CD14-positive monocyte (primary cell): ENCODE measurements around the gene ZNF544. TPM values are rescaled to one million over a fixed set of nuclear protein-coding genes. Genes with fewer than 3 reads are reported as not detected.

ENCODE experiments used
- DNase-seq, 3 donors: peaks; one replicate each; pipeline ENCODE4 v3.0.0-alpha.2; 2011 to 2022
- H2AFZ ChIP-seq: 2 replicates; pipeline ENCODE4 v1.6.0; 2012; ENCODE audit warnings: mild to moderate bottlenecking, low read depth, low read length, inconsistent platforms; ENCODE audit not compliant: insufficient read depth, poor library complexity, severe bottlenecking
- H3K27ac ChIP-seq, 2 donors: 1 replicate in 1 of 2; 2 replicates in 1 of 2; pipeline ENCODE4 v1.5.1; 2012 to 2013; ENCODE audit warnings: low read length in 2 of 2, control low read depth in 1 of 2, inconsistent platforms in 1 of 2, low read depth in 1 of 2, mild to moderate bottlenecking in 1 of 2
- H3K27me3 ChIP-seq, 2 donors: one replicate each; pipeline versions ENCODE4 v1.6.0 to v1.6.1; 2011 to 2013; ENCODE audit warnings: low read length in 2 of 2; ENCODE audit not compliant: control insufficient read depth in 2 of 2, insufficient read depth in 2 of 2
- H3K36me3 ChIP-seq, 2 donors: replicated peaks in 1 of 2; 1 replicate in 1 of 2; 2 replicates in 1 of 2; pipeline versions ENCODE4 v1.5.1 to v1.6.1; 2012 to 2013; ENCODE audit warnings: low read length in 2 of 2, control low read depth in 1 of 2, inconsistent platforms in 1 of 2, mild to moderate bottlenecking in 1 of 2; ENCODE audit not compliant: insufficient read depth in 2 of 2, control insufficient read depth in 1 of 2
- H3K4me1 ChIP-seq, 2 donors: 1 replicate in 1 of 2; 2 replicates in 1 of 2; pipeline versions ENCODE4 v1.5.1 to v1.6.1; 2012 to 2013; ENCODE audit warnings: low read length in 2 of 2, control low read depth in 1 of 2, inconsistent platforms in 1 of 2, mild to moderate bottlenecking in 1 of 2, moderate library complexity in 1 of 2; ENCODE audit not compliant: insufficient read depth in 2 of 2, control insufficient read depth in 1 of 2
- H3K4me2 ChIP-seq: replicated peaks from 2 replicates; pipeline ENCODE3; 2012; ENCODE audit warnings: low read length, moderate library complexity, mild to moderate bottlenecking; ENCODE audit not compliant: poor library complexity, severe bottlenecking; ENCODE audit errors: extremely low read depth
- H3K4me3 ChIP-seq, 3 experiments: fragments of 200-600 bp in 1 of 3; sonication (generic) in 1 of 3; replicated peaks in 1 of 3; 1 replicate in 2 of 3; 2 replicates in 1 of 3; pipeline ENCODE4 v1.5.1; 2011 to 2013; ENCODE audit warnings: low read length in 3 of 3, mild to moderate bottlenecking in 3 of 3, control low read depth in 2 of 3, low read depth in 2 of 3, inconsistent platforms in 1 of 3, moderate library complexity in 1 of 3
- H3K79me2 ChIP-seq: 2 replicates; pipeline ENCODE4 v1.6.0; 2012; ENCODE audit warnings: mild to moderate bottlenecking, control low read depth, inconsistent platforms, low read length, moderate library complexity; ENCODE audit not compliant: insufficient read depth
- H3K9ac ChIP-seq: 2 replicates; pipeline ENCODE4 v1.6.0; 2017; ENCODE audit warnings: low read length, mild to moderate bottlenecking; ENCODE audit not compliant: insufficient read depth, poor library complexity, severe bottlenecking
- H3K9me3 ChIP-seq, 2 donors: replicated peaks in 1 of 2; 1 replicate in 1 of 2; 2 replicates in 1 of 2; pipeline versions ENCODE4 v1.5.1 to v1.6.1; 2012 to 2013; ENCODE audit warnings: low read length in 2 of 2, control low read depth in 1 of 2; ENCODE audit not compliant: control insufficient read depth in 1 of 2, insufficient read depth in 1 of 2
- H4K20me1 ChIP-seq: 2 replicates; pipeline ENCODE4 v1.6.0; 2012; ENCODE audit warnings: mild to moderate bottlenecking, low read length, control low read depth, moderate library complexity; ENCODE audit not compliant: insufficient read depth
- H3K27ac Mint-ChIP-seq, 7 donors: one replicate each; pipeline ENCODE4 v1.8.0; 2020; ENCODE audit warnings: mild to moderate bottlenecking in 7 of 7, mixed read lengths in 7 of 7, moderate library complexity in 6 of 7, inconsistent platforms in 2 of 7
- H3K27me3 Mint-ChIP-seq, 3 donors: one replicate each; pipeline ENCODE4 v1.8.0; 2021 to 2022; ENCODE audit warnings: low read depth in 3 of 3, mild to moderate bottlenecking in 3 of 3, mixed read lengths in 3 of 3, moderate library complexity in 3 of 3, inconsistent platforms in 1 of 3
- H3K36me3 Mint-ChIP-seq, 2 donors: one replicate each; pipeline ENCODE4 v1.8.0; 2020; ENCODE audit warnings: mixed read lengths in 2 of 2, inconsistent platforms in 1 of 2, mild to moderate bottlenecking in 1 of 2
- H3K4me1 Mint-ChIP-seq: one replicate; pipeline ENCODE4 v1.8.0; 2020; ENCODE audit warnings: mild to moderate bottlenecking, mixed read lengths
- H3K4me3 Mint-ChIP-seq, 2 donors: one replicate each; pipeline ENCODE4 v1.8.0; 2020; ENCODE audit warnings: mild to moderate bottlenecking in 2 of 2, mixed read lengths in 2 of 2, moderate library complexity in 1 of 2
- H3K9me3 Mint-ChIP-seq, 7 donors: one replicate each; pipeline ENCODE4 v1.8.0; 2020 to 2022; ENCODE audit warnings: mixed read lengths in 7 of 7, mild to moderate bottlenecking in 6 of 7, moderate library complexity in 6 of 7, inconsistent platforms in 2 of 7
- CTCF ChIP-seq: fragments of 200-600 bp; IDR thresholded peaks from one replicate; pipeline ENCODE4 v1.8.0; 2022; ENCODE audit warnings: antibody characterized with exemption, mild to moderate bottlenecking
- WGBS: methylation state at CpG from one replicate; pipeline ENCODE4 v1.1.5; 2013; ENCODE audit warnings: missing lambda C conversion rate; ENCODE audit not compliant: insufficient coverage; 5-methylcytosine and 5-hydroxymethylcytosine counted together
- intact Hi-C, 2 donors: fragments of 100-400 bp; cut with micrococcal nuclease; formaldehyde crosslinking; loops; one replicate each; pipeline versions ENCODE4 v1.15.0 to v1.15.1; 2023
- polyA plus RNA-seq, 3 donors: library from polyadenylated mRNA; depleted of rRNA in 1 of 3; unstranded in 2 of 3; stranded (reverse) in 1 of 3; fragments of 300-500 nt in 2 of 3; fragments of >200 nt in 1 of 3; fragmentation: Illumina TruSeq in 2 of 3; gene quantifications; 1 replicate in 2 of 3; 2 replicates in 1 of 3; pipeline ENCODE4 v1.2.3, GENCODE V29; 2012 to 2021

The ZNF544 gene
- polyA plus RNA-seq, 3 donors, result 1.5 to 7.9 (median 2.2) TPM

GRCh38 chr19:58182577-58182988, 46.1 kb upstream of the ZNF544 start:
- Histone ChIP-seq H3K79me2 (peaks cover 12% of the 10 kb centered on the region), H3K4me2 (peak overlapping the region; percentile 73), H4K20me1 (no peaks in the 10 kb centered on the region), H3K36me3 (peaks cover 11 to 37% of the 10 kb centered on the region in 2 donors), H3K27ac (peak overlapping the region; percentile 97 to 99), H3K4me3 (peak overlapping the region; percentile 30 to 84 (median 67)), H3K4me1 (peaks cover 13 to 14% of the 10 kb centered on the region in 2 donors), H3K27me3 (no peaks in the 10 kb centered on the region), H3K9me3 (peaks cover 87% of the 10 kb centered on the region in 2 donors), H3K9ac (peak overlapping the region; percentile 94), H2AFZ (peak overlapping the region; percentile 79)
- no peak for TF ChIP-seq CTCF
- H3K36me3 Mint-ChIP-seq, result peaks cover 25 to 46% of the 10 kb centered on the region in 2 donors
- H3K9me3 Mint-ChIP-seq, result peaks cover 47 to 99% (median 96%) of the 10 kb centered on the region in 7 donors
- peak overlapping the region; percentile 98 to 100 (median 99) for H3K27ac Mint-ChIP-seq
- peaks cover 1 to 5% (median 1%) of the 10 kb centered on the region in 3 donors for H3K27me3 Mint-ChIP-seq
- peaks cover 14% of the 10 kb centered on the region for H3K4me1 Mint-ChIP-seq
- intact Hi-C loops, result loop anchor here (2.0 to 10.0 kb wide), 9 partner anchors 95 to 1778 kb away; partner anchors contain the start of genes ZNF606 (in 2 of the 2), ERVK3-1 (in 1 of the 2), TRAPPC2B (in 1 of the 2) and ZNF547 (in 1 of the 2)
- DNase-seq, result peak in 2 of 3 donors; percentile 92 to 96
- H3K4me3 Mint-ChIP-seq, result peak overlapping the region; percentile 83 to 91
- 2% methylated on average over 15 of the region's 17 CpGs for WGBS

GRCh38 chr19:58182989-58183816, 45.5 kb upstream of the ZNF544 start, which contains the start of gene ZNF274:
Gene ZNF274 (plus strand): TSS chr19:58183061. CDS start chr19:58183966, 905 bp downstream.
- Histone ChIP-seq H3K4me2 (peak within 1 kb of the TSS; percentile 73), H4K20me1 (no peaks in the 10 kb centered on the region), H3K4me3 (peak within 1 kb of the TSS; percentile 60 to 84 (median 67)), H3K27ac (peak within 1 kb of the TSS; percentile 97 to 99), H2AFZ (peak within 1 kb of the TSS; percentile 79), H3K27me3 (no peaks in the 10 kb centered on the region), H3K36me3 (peaks cover 15 to 43% of the 10 kb centered on the region in 2 donors), H3K9me3 (peaks cover 87% of the 10 kb centered on the region in 2 donors), H3K79me2 (peaks cover 12% of the 10 kb centered on the region), H3K9ac (peak within 1 kb of the TSS; percentile 94), H3K4me1 (peaks cover 13 to 14% of the 10 kb centered on the region in 2 donors)
- Mint-ChIP-seq H3K27me3 (peaks cover 1 to 5% (median 1%) of the 10 kb centered on the region in 3 donors), H3K36me3 (peaks cover 31 to 52% of the 10 kb centered on the region in 2 donors), H3K4me3 (peak within 1 kb of the TSS; percentile 83 to 91), H3K9me3 (peaks cover 46 to 99% (median 96%) of the 10 kb centered on the region in 7 donors), H3K4me1 (peaks cover 14% of the 10 kb centered on the region), H3K27ac (peak within 1 kb of the TSS; percentile 98 to 100 (median 99))
- WGBS, result under 1% methylated on average over 80 of the region's 80 CpGs
- TF ChIP-seq CTCF, result no peak
- DNase-seq, result peak; percentile 92 to 95 (median 95)
- intact Hi-C loops, result loop anchor here (2.0 to 10.0 kb wide), 9 partner anchors 94 to 1778 kb away; partner anchors contain the start of genes ZNF606 (in 2 of the 2), ERVK3-1 (in 1 of the 2), TRAPPC2B (in 1 of the 2) and ZNF547 (in 1 of the 2)
